ENCODE results near the gene TMX3.

- TF ChIP-seq CTCF (IDR thresholded peaks at IDR 0.05), result no peak
- no peak for TF ChIP-seq POLR2A (IDR thresholded peaks at IDR 0.05)
Observed at GRCh38 chr18:68694316-68694715, 20.6 kb downstream of the TMX3 start.
